ENCODE results near the gene CDYL.
"Not testable (repeated sequence)": the region's sequence is repeated elsewhere in the genome, so short reads cannot be mapped to it uniquely, and the experiment has no call there.

Gene CDYL

GRCh38 chr6:4969609-4970285 is 193.5 kb downstream of the CDYL start:
- no peak for DNase-seq

GRCh38 chr6:4970739-4971395 is 194.7 kb downstream of the CDYL start:
- DNase-seq = no peak

- DNase-seq = no peak
Measured at GRCh38 chr6:4971851-4972250, 195.6 kb downstream of the CDYL start.

GRCh38 chr6:4972438-4972837 is 196.2 kb downstream of the CDYL start:
- no peak for DNase-seq

- DNase-seq = no peak
Measured at GRCh38 chr6:4973415-4973814, 197.2 kb downstream of the CDYL start.

GRCh38 chr6:4973982-4974745 is 198.0 kb downstream of the CDYL start:
- no peak for DNase-seq

- no peak for DNase-seq
Measured at GRCh38 chr6:4974962-4975361, 198.8 kb downstream of the CDYL start.

GRCh38 chr6:4975506-4975905 is 199.3 kb downstream of the CDYL start:
- no peak for DNase-seq

GRCh38 chr6:4977468-4977867 is 201.3 kb downstream of the CDYL start:
- DNase-seq = no peak

- DNase-seq = no peak
Measured at GRCh38 chr6:4979426-4979825, 203.2 kb downstream of the CDYL start.

- DNase-seq = no peak
Measured at GRCh38 chr6:4981761-4982160, 205.6 kb downstream of the CDYL start.

- no peak for DNase-seq
Measured at GRCh38 chr6:4983322-4983721, 207.1 kb downstream of the CDYL start.

GRCh38 chr6:4986999-4987398 is 210.8 kb downstream of the CDYL start:
- no peak for DNase-seq

GRCh38 chr6:4987432-4987831 is 211.2 kb downstream of the CDYL start:
- DNase-seq = no peak

GRCh38 chr6:4994741-4995140 is 218.5 kb downstream of the CDYL start:
- no peak for DNase-seq

GRCh38 chr6:4997862-4998261 is 221.7 kb downstream of the CDYL start:
- no peak for DNase-seq

GRCh38 chr6:4999586-4999985 is 223.4 kb downstream of the CDYL start:
- DNase-seq = no peak

- peak; percentile 99 for DNase-seq
Measured at GRCh38 chr6:5003604-5004372, 227.6 kb downstream of the CDYL start, which contains the start of gene RPP40. Gene RPP40, minus strand, starts transcription at chr6:5004037. Its CDS starts 35 bp downstream, at chr6:5004002.

GRCh38 chr6:5004373-5005037 is 228.3 kb downstream of the CDYL start:
- no peak for DNase-seq

- DNase-seq = not testable (repeated sequence)
Measured at GRCh38 chr6:5005038-5005433, 228.8 kb downstream of the CDYL start.

All from activated naive CD4-positive, alpha-beta T cell treated with Interleukin-2 at 50 U/mL for 16 hours (primary cell).